GM19023 (cell line): Measurements from ENCODE around the gene HYAL3.
"Not testable (repeated sequence)": the region's sequence is repeated elsewhere in the genome, so short reads cannot be mapped to it uniquely, and the experiment has no call there.

Experiments used
- ATAC-seq: cut with Tn5 transposase; IDR thresholded peaks from one replicate; pipeline ENCODE4 v1.9.1; 2021; ENCODE audit warnings: mild to moderate bottlenecking, moderate library complexity; ENCODE audit not compliant: unreplicated experiment

The HYAL3 gene

DNA sequence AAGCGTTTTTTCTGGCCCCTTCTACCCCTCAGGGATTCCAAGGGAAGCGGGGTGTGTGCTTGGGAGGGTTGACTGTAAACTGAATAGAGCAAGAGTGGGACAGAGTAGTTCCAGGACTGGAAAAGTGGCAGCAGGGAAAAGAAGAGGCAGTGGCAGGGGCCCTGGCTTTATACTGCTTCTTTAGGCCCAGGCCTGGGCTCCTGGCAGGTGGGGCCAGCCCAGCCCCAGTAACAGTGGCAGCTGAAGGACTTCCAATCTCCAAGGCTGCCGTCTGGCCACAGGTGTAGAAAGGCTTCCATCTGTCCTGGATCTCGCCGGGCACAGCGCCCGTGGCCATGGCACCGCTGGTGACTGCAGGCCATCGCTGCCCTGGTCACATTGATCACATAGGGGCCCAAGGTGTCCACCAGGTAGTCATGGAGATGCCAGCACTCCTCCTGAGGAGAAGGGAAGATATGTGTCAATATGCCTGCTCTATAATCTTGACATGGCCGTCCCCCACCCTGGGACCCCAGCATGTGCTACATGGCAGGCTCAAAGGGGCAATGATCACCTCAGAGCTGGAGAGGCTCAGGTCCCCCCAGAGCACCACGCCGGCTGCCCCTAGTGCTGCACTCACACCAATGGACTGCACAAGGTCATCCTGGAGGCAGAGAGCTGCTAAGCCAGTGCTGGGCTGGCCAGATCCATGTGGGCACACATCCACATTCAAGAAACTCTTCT lies 6.0 kb downstream of the HYAL3 start:
- ATAC-seq = no peak

DNA sequence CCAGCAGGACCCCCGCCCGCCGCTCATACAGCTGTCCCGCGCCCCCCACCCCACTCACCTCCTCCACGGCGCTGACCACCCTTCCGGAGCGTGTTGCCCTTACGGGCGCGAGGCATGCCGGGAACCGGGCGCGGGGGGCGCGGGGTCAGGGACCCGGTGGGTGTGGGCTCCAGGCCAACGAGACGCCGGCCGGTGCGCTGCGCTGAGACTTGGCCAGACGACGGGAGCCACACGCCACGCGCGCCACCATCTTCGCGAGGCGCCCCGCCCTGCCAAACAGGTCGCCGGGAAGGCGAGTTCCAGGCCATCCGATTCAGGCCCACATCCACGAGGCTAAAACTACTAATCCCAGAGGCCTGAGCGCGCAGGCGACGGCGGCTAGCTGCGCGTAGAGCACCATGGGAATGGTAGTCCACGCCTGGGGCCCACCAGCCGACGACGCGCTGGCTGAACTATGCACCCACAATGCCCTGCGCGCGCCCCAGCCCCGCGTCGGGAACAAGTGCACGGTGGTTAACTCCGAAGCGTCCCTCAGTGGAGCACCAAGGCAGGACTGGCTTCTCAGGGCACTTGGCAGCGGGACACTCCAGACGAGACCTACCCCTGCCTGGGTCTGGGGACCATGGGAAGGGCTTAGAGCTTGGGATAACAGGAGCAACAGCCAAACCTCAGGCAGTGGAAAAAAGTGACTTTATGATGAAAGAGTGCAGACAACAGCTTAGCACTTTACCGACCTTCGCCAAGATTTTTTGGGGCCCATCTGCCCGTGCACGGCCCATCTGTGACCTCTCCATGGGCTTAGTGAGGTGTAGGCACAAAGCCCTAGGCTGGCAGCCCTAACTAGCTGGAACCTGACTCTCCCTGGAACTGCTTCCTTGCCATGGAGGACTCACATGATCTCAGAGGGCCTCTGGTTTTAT lies 6.8 kb downstream of the HYAL3 start, which contains the start of gene IFRD2:
Gene IFRD2 (minus strand): TSS at position 271 of the 920 bp plus-strand sequence. CDS start 155 bp downstream, at position 116.
- peak; percentile 95 for ATAC-seq

DNA sequence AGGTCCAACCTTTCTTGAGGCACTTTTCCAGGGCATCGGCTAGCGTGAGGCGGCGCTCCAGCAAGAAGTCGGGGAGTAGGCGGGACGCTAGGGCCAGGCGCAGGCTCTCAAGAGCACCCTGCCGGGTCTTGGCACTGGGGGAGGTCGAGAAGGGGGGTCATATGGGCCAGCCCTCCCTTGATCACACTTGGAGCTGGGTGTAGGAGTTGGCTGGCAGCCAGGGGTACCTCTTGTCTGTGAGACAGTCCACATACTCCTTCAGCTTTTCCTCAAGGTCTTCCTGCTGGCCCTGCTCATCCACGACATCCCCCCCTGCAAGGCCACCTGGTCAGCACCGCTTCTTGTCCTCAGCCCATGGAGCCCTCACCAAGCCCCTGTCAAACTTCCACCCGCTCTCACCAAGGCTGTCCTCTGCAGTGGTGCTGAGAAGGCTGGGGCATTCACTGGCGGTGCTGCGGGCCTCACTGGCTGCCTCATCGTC lies 9.0 kb downstream of the HYAL3 start:
- ATAC-seq = no peak

DNA sequence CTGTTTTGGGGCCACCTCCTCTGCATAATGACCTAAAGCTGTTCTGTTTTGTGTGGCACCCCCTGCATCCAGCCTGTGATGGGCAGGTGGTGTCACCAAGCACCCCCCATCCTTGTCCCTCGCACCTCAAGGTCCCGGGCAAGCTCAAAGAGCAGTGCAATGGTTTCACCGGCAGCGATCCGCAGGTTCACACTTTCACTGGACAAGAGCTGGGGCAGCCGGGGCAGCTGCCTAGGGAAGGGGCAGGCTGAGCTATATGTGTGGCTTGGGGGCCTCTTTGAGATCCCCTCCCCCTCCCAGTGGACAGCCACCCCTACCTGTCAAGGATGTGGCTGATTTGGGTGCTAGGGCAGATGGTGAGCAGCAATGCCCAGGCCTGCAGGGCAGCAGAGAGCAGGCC lies 10.1 kb downstream of the HYAL3 start:
- ATAC-seq = no peak

DNA sequence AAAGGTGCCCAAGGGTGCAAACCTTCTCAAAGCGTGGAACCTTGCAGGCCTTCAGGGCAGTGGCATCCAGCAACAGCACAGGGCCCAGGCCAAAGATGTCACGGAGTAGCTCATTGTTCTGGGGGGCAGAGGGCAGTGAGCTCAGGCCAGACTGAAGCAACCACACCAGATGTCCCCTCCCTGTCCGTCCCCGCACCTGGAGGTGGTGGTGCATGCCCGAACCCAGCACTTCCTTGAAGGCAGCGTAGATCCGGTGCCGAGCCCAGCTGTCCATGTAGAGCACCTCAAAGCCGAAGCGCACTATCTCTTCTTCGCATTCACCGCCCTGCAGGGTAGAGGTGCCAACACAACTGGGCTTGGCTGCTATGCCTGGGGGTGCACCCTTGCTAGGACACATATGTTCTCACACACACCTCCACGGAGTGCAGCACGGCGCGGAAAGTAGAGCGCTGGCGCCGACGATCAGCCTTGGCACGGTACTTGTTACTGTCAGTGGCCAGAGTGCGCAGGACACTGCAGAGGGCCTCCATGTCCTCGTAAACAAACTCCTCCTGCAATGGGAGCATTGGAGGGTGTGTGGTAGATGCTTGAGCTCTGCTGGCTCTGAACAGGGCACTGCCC lies 10.7 kb downstream of the HYAL3 start:
- no peak for ATAC-seq

DNA sequence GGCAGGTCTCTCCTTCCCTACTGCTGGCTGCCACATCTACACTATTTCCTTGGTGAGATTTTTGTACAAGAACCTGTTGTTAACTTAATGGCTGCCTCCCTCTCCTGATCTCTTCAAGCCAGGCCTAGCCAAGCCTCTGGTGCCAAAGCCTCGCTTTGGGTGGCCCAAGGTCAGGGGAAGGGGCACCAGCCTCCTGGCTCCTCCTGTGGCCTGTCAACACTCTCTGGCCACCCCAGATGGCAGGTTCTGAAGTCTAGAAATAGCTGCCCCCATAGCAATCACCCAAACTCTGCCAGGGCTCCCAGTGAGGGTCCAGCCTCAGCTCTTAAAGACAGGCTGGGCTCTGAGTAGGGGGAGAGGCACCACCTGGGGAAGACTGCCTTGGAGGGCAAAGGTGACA lies 11.9 kb downstream of the HYAL3 start:
- no peak for ATAC-seq

DNA sequence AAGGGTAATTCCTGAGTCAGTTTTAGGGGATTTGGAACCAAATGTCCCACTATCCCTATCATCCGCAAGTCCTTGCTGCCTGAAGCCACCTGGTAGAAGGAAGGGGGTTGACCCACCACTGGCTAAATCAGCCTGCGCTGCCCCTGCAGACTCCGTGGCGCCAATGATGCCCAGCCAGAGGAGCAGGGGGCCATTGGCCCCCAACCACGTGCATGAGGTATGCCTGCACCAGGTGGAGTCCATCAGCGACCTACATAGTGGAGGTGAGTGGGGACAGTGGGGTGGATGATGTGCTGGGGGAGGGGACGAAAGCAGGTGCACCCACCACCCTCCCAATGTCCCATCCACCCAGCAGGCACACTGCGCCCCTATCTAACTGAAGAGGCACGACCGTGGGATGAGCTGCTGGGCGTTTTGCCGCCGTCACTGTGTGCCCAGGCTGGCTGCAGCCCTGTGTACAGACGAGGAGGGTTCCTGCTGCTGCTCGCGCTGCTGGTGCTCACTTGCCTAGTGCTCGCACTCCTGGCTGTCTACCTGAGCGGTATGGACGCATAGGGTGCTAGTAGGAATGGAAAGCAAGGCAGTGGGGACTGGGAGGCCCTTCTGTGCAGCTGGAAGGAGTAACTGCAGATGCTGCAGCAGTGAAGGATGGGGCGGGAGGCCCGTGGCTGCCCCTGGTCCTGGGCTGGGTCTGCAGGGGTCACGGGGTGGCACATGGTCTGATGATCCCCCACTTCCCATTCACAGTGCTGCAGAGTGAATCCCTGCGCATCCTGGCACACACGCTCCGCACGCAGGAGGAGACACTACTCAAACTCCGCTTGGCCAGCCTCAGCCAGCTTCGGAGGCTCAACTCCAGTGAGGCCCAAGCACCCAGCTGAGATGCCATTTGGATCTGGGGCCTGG lies 12.6 kb downstream of the HYAL3 start:
- ATAC-seq = no peak

DNA sequence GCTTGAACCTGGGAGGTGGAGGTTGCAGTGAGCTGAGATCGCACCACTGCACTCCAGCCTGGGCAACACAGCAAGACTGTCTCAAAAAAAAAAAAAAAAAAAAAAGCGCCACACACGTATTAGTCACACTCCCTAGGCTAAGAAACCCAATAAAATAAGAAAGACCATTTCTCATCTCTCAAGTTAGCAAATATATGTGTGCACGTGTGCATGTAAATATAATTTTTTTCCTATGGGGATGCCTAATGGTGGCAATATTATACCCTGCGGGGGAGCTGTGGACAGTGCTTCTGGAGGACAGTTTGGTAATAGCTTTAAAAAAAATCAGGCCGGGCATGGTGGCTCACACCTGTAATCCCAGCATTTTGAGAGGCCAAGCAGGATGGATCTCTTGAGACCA lies 15.1 kb downstream of the HYAL3 start:
- not testable (repeated sequence) for ATAC-seq

DNA sequence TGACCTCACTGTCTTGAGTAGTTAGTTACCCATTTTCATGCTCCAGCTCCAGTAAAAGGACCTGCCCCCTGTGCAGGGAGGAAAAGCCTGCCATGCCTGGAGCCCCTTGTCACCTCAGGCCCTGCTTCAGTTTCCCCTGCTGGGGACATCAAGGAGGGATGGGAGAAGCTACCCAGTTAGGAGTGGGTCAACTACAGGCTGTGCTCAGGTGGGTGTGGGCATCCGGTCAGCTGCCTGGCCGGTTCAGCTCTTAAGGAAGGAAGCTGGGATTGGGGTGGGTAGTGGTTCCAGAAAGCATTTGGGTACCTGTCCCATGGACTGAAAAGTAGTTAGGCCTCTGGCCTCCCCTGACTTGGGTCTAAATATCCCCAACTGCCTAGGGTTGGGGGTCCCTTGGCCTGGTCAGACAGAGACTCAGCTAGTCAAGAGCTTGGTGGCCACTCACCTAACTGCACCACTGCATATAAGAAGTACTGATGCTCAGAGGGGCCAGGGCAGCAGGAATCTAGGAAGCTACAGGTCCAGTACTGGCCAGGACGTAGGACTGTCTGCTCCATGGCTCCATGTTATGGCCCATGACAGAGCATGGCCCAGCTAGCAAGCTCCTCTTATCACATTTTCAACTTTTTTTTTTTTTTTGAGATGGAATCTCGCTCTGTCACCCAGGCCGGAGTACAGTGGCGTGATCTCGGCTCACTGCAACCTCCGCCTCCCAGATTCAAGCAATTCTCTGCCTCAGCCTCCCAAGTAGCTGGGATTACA lies 19.8 kb downstream of the HYAL3 start:
- ATAC-seq = no peak

DNA sequence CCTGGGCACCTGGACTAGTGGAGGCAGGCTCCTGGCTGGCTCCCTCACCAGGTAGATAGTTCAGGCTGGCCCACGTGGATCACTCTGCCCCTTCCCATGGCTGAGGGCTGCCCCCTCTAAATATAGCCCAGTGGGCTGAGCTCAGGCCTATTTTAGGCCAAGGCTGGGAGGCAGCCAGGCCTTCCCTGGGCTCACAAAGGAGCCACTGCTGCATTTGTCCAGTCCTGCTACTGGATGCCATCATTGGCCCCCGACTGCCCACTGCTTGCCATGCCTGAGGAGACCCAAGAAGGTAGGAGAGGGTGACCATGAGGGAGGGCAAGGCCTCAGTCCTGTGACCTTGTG lies 20.4 kb downstream of the HYAL3 start, which contains the start of gene LSMEM2:
Gene LSMEM2 (plus strand): TSS at position 208 of the 345 bp plus-strand sequence. CDS start 27 bp downstream, at position 235.
- ATAC-seq = no peak

DNA sequence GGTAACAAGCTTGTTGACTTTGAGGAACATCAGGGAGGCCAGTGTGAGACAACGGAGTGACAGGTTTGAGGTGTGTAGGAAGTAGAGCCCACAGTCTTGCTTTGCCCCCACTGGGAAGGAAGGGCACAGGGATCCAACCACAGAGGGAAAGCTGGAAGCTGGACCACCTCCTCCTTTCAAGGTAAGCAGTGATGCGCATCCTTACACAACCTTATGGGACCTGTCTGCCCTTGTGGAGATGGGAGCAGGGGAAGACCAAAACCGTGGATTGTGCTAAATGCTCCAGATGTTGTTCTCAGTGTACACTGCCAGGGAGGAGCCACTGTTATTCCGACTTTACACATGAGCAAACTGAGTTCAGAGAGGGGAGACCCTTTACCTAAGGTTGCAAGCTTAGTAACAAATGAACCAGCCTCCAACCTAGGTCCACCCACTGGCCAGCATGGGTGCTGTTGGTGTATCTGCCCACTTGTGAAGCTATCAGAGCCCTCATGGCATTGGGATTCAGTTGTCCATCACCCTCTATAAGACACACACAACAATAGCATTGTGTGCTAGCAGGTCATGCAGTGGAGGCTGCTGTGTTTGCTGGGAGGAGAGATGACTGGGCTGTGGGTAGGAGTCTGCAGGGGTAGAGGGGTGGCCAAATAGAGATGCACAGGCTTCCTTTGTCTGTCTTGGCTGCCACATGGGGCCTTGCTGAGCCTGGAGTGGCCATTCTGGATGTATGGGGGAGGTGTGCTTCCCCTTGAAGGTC lies 20.9 kb downstream of the HYAL3 start:
- ATAC-seq = no peak

DNA sequence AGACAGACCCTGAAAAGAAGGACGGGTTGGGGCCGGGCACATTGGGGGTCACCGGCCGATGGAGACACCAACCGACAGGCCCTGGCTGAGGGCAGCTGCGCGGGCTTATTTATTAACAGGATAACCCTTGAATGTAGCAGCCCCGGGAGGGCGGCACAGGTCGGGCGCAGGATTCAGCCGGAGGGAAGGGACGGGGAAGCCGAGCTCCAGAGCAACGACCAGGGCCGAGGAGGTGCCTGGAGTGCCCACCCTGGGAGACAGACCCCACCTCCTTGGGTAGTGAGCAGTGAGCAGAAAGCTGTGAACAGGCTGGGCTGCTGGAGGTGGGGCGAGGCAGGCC lies 22.5 kb downstream of the HYAL3 start:
- no peak for ATAC-seq

DNA sequence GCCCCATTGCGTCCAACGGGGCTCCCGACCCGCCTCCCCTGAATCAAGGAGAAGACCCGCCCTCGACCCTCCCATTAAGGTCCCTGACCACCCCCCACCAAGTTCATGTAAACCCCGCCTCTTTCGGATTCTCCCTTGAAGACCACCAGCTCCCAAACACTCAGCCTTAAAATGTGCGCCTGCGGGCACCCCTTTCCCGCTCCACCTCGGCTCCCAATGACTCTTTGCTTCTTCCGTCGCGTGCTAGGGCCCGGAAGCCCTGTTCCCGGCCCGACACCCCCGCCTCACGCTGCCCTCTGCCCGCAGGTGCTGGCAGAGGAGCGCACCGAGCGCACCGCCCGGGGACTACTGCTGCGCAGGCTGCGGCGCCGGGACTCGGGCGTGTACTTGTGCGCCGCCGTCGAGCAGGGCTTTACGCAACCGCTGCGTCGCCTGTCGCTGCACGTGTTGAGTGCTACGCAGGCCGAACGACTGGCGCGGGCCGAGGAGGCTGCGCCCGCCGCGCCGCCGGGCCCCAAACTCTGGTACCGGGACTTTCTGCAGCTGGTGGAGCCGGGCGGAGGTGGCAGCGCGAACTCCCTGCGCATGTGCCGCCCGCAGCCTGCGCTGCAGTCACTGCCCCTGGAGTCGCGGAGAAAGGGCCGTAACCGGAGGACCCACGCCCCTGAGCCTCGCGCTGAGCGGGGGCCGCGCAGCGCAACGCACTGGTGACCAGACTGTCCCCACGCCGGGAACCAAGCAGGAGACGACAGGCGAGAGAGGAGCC lies 23.0 kb downstream of the HYAL3 start:
- ATAC-seq = no peak

DNA sequence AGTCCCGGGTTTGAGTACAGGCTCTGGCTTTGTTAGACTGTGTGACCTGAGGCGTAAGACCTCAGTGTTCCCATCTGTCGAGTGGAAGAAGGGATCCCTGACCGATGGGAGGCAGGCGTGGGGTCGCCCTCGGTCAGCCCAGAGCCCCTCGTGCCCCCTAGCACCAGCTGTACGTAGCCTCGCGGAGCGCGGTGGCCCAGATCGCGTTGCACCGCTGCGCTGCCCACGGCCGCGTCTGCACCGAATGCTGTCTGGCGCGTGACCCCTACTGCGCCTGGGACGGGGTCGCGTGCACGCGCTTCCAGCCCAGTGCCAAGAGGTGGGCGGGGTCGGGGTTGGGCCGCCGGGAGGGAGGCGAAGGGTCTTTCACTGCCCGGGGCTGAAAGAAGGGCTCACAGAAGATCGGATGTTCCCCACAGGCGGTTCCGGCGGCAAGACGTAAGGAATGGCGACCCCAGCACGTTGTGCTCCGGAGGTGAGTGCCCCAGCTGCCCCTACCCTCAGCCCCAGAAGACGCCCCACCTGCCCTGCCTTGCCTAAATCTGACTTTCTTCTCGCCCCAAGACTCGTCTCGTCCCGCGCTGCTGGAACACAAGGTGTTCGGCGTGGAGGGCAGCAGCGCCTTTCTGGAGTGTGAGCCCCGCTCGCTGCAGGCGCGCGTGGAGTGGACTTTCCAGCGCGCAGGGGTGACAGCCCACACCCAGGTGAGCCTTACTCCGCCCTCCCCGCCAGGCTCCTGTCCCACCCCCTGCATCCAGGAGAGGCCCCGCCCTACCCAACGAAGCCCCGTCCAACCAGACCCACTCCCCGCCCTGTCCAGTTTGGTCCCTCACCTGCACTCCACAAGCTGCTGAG lies 23.8 kb downstream of the HYAL3 start:
- no peak for ATAC-seq

DNA sequence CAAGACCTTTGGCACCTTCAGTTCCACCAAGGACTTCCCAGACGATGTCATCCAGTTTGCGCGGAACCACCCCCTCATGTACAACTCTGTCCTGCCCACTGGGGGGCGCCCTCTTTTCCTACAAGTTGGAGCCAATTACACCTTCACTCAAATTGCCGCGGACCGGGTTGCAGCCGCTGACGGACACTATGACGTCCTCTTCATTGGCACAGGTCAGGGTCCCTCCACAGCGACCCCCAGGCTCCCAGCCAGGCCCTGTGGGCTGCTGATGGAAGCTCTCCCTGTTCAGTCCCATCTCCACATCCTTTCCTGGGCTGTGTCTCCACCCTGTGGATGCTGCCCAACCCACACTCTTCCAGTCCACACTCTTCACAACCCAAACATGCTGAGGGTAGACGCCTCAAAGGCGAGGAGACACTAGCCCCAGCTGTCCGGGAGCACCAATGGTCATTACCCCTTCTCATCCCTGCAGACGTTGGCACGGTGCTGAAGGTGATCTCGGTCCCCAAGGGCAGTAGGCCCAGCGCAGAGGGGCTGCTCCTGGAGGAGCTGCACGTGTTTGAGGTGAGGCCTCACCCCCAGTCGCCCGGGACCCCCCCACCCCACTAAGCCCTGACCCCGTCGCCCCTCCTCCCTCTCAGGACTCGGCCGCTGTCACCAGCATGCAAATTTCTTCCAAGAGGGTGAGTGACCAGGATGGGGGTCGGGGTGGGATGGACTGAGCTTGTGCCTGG lies 24.7 kb downstream of the HYAL3 start:
- ATAC-seq = no peak

DNA sequence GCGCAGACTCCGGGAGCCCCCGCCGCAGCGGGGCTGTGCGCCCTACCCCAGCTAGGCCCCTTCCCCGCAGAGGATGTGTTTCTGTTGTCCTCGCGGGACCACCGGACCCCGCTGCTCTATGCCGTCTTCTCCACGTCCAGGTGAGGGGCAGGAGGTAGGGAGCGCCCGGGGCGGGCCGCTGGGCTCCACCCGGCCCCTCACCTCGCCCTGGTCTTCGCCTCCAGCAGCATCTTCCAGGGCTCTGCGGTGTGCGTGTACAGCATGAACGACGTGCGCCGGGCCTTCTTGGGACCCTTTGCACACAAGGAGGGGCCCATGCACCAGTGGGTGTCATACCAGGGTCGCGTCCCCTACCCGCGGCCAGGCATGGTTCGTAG lies 25.5 kb downstream of the HYAL3 start:
- ATAC-seq = no peak
